ENCODE measurements around the gene KIAA1671. TPM values are rescaled to one million over a fixed set of nuclear protein-coding genes. Genes with fewer than 3 reads are reported as not detected.
A peak's percentile ranks its signal among the peaks of the same experiment; 100 is the strongest.

Gene KIAA1671
- polyA plus RNA-seq, 3 donors = not detected

DNA sequence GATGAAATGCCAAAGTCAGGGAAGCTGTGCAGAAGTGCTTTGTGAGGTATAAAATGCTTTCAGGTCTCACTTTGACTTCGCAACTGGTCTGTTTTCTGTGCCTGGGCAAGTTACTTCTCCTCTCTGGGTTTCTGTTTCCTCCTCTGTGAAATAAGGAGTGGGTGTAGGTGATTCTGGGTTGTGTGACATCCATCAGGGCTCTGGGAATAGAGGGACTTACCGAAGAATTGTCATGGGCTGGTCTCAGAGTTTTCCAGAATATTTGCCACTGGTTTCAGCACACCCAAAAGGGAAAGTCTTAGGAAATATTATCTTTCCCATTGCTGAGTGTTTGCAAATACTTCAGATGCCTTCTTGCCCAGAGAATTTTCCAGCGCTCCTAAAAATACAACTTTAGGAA, 118.4 kb downstream of the KIAA1671 start:
- WGBS (ENCODE audit: insufficient coverage) = 0% methylated on average over 1 of the region's 3 CpGs
- no peak for TF ChIP-seq CTCF (IDR thresholded peaks at IDR 0.05)
- Histone ChIP-seq H3K4me1 (ENCODE audit: control insufficient read depth in 1 of 2, insufficient read depth in 2 of 2, low read length in 2 of 2) (no peaks in the 10 kb centered on the region), H3K79me2 (ENCODE audit: insufficient read depth, low read length) (no peaks in the 10 kb centered on the region), H3K4me2 (replicated peaks; ENCODE audit: extremely low read depth, low read length, poor library complexity, severe bottlenecking) (no peak overlapping the region), H3K4me3 (replicated peaks in 1 of 3; ENCODE audit: low read depth in 2 of 3, low read length in 3 of 3) (no peak overlapping the region), H3K9me3 (replicated peaks in 1 of 2; ENCODE audit: control insufficient read depth in 1 of 2, insufficient read depth in 1 of 2, low read length in 2 of 2) (no peaks in the 10 kb centered on the region), H3K9ac (ENCODE audit: insufficient read depth, low read length, poor library complexity, severe bottlenecking) (no peak overlapping the region), H3K27ac (ENCODE audit: low read depth in 1 of 2, low read length in 2 of 2) (no peak overlapping the region), H4K20me1 (ENCODE audit: insufficient read depth, low read length) (no peaks in the 10 kb centered on the region), H2AFZ (ENCODE audit: insufficient read depth, low read depth, low read length, poor library complexity, severe bottlenecking) (no peak overlapping the region), H3K27me3 (ENCODE audit: control insufficient read depth in 2 of 2, insufficient read depth in 2 of 2, low read length in 2 of 2) (peaks cover 16 to 25% of the 10 kb centered on the region in 2 donors), H3K36me3 (replicated peaks in 1 of 2; ENCODE audit: control insufficient read depth in 1 of 2, insufficient read depth in 2 of 2, low read length in 2 of 2) (no peaks in the 10 kb centered on the region)
- Mint-ChIP-seq H3K27me3 (ENCODE audit: low read depth in 3 of 3) (peaks cover 25 to 40% (median 27%) of the 10 kb centered on the region in 3 donors), H3K4me1 (peaks cover 9% of the 10 kb centered on the region), H3K36me3 (no peaks in the 10 kb centered on the region), H3K9me3 (no peaks in the 10 kb centered on the region), H3K4me3 (peak overlapping the region in 1 of 2 donors; percentile 16), H3K27ac (no peak overlapping the region)
- no peak for DNase-seq
- intact Hi-C loops (cut with micrococcal nuclease) = no loop called here

- H3K4me1 Mint-ChIP-seq = peaks cover 9% of the 10 kb centered on the region
- Histone ChIP-seq H4K20me1 (ENCODE audit: insufficient read depth, low read length) (no peaks in the 10 kb centered on the region), H3K79me2 (ENCODE audit: insufficient read depth, low read length) (no peaks in the 10 kb centered on the region), H3K27me3 (ENCODE audit: control insufficient read depth in 2 of 2, insufficient read depth in 2 of 2, low read length in 2 of 2) (peaks cover 16 to 25% of the 10 kb centered on the region in 2 donors), H3K36me3 (replicated peaks in 1 of 2; ENCODE audit: control insufficient read depth in 1 of 2, insufficient read depth in 2 of 2, low read length in 2 of 2) (no peaks in the 10 kb centered on the region), H3K4me2 (replicated peaks; ENCODE audit: extremely low read depth, low read length, poor library complexity, severe bottlenecking) (no peak overlapping the region), H3K9ac (ENCODE audit: insufficient read depth, low read length, poor library complexity, severe bottlenecking) (no peak overlapping the region), H3K27ac (ENCODE audit: low read depth in 1 of 2, low read length in 2 of 2) (no peak overlapping the region), H3K4me3 (replicated peaks in 1 of 3; ENCODE audit: low read depth in 2 of 3, low read length in 3 of 3) (no peak overlapping the region), H3K4me1 (ENCODE audit: control insufficient read depth in 1 of 2, insufficient read depth in 2 of 2, low read length in 2 of 2) (no peaks in the 10 kb centered on the region), H2AFZ (ENCODE audit: insufficient read depth, low read depth, low read length, poor library complexity, severe bottlenecking) (no peak overlapping the region), H3K9me3 (replicated peaks in 1 of 2; ENCODE audit: control insufficient read depth in 1 of 2, insufficient read depth in 1 of 2, low read length in 2 of 2) (no peaks in the 10 kb centered on the region)
- no peak for DNase-seq
- no peak for TF ChIP-seq CTCF (IDR thresholded peaks at IDR 0.05)
- intact Hi-C loops (cut with micrococcal nuclease) = no loop called here
- 85% methylated on average over 4 of the region's 6 CpGs for WGBS (ENCODE audit: insufficient coverage)
- no peak overlapping the region for H3K4me3 Mint-ChIP-seq
- H3K9me3 Mint-ChIP-seq = no peaks in the 10 kb centered on the region
- H3K27me3 Mint-ChIP-seq (ENCODE audit: low read depth in 3 of 3) = peaks cover 24 to 40% (median 27%) of the 10 kb centered on the region in 3 donors
- H3K36me3 Mint-ChIP-seq = no peaks in the 10 kb centered on the region
- no peak overlapping the region for H3K27ac Mint-ChIP-seq
Observed at GRCh38 chr22:25071720-25072119, 119.2 kb downstream of the KIAA1671 start.

Data from CD14-positive monocyte (primary cell).